ENCODE measurements around the gene RFTN1.
A peak's percentile ranks its signal among the peaks of the same experiment; 100 is the strongest.

Gene RFTN1

DNA sequence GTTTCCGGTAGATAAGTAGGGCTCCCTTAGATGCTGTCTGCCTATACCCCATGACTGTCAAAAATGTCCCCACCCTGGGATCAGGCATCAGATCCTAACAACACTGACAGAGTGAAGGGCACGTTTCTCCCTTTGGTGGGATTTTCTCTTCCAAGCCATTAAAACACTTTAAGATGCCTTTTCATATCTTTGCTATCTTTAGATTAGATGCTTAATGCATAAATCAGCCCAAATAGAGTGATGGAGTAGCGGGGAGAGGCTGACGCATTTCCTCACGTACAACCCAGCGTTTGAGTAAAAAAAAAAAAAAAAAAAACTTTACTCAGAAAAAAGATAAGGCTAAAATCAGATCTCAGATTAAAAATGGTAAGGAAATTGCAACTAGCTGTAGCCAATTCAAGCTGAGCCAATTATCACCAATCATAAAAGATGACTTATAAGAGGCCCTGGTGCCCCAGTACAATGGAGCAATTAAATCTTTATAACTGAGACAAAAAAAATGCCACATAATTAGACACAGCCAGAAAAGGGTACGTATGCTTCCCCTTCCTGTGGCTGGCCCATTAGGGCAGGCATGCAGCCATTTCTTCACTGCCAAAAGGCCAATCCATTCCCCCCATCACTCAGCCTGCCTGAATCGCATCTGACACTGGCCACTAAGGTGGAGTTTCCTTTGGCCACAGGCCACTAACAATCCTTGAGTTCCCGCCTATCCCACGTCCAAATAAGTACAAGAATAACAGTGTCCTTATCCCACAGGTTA is 45.0 kb downstream of the RFTN1 start:
- peaks cover 98% of the 10 kb centered on the region for H3K36me3 ChIP-seq (ENCODE audit: control insufficient read depth, low read length)
- H3K27ac ChIP-seq (ENCODE audit: low read depth, low read length), result peak overlapping the region; percentile 51
- H3K4me1 ChIP-seq (ENCODE audit: control insufficient read depth, low read length), result peaks cover 99% of the 10 kb centered on the region
- peaks cover 11% of the 10 kb centered on the region for H4K20me1 ChIP-seq (ENCODE audit: control insufficient read depth, insufficient read depth, low read depth, low read length)
- peak overlapping the region; percentile 36 for H3K4me3 ChIP-seq (ENCODE audit: low read length)
- H3K27me3 ChIP-seq (ENCODE audit: control insufficient read depth, low read length), result no peaks in the 10 kb centered on the region
- peak overlapping the region; percentile 51 for H3K4me2 ChIP-seq (ENCODE audit: low read length)
- H3K9me3 ChIP-seq (ENCODE audit: control insufficient read depth, insufficient read depth, low read length), result no peaks in the 10 kb centered on the region
- peaks cover 100% of the 10 kb centered on the region for H3K79me2 ChIP-seq (ENCODE audit: control insufficient read depth, low read length)
- H3F3A ChIP-seq (ENCODE audit: control insufficient read depth, insufficient read depth), result peaks cover 16% of the 10 kb centered on the region
- no peaks in the 10 kb centered on the region for H3K9me2 ChIP-seq (replicated peaks; ENCODE audit: control insufficient read depth, low read length)
- TF ChIP-seq EZH2phosphoT487 (IDR thresholded peaks at IDR 0.05; ENCODE audit: borderline replicate concordance, low read length), result no peak
- TF ChIP-seq, protein P1, sequence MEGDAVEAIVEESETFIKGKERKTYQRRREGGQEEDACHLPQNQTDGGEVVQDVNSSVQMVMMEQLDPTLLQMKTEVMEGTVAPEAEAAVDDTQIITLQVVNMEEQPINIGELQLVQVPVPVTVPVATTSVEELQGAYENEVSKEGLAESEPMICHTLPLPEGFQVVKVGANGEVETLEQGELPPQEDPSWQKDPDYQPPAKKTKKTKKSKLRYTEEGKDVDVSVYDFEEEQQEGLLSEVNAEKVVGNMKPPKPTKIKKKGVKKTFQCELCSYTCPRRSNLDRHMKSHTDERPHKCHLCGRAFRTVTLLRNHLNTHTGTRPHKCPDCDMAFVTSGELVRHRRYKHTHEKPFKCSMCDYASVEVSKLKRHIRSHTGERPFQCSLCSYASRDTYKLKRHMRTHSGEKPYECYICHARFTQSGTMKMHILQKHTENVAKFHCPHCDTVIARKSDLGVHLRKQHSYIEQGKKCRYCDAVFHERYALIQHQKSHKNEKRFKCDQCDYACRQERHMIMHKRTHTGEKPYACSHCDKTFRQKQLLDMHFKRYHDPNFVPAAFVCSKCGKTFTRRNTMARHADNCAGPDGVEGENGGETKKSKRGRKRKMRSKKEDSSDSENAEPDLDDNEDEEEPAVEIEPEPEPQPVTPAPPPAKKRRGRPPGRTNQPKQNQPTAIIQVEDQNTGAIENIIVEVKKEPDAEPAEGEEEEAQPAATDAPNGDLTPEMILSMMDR (IDR thresholded peaks at IDR 0.05; ENCODE audit: low read depth, low read length, poor library complexity, severe bottlenecking), result no peak

DNA sequence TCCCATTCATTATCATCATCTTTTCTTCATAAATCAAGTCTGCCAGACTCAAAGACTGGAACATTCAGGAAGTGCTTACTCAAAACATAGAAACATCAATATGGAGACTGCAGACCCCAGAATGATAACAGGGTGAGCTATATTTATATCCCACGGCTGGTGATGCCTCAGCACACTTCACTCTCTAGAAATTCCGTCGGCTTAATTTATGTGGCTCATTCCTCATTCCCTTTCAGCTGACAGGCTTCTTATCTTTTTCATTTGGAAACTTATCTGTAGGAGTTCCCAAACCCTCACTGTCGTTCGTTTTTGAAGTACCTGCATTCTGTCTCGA is 45.5 kb downstream of the RFTN1 start:
- H3K36me3 ChIP-seq (ENCODE audit: control insufficient read depth, low read length), result peaks cover 97% of the 10 kb centered on the region
- H3K4me2 ChIP-seq (ENCODE audit: low read length), result peak overlapping the region; percentile 51
- H3K9me2 ChIP-seq (replicated peaks; ENCODE audit: control insufficient read depth, low read length), result no peaks in the 10 kb centered on the region
- TF ChIP-seq, protein P1 (IDR thresholded peaks at IDR 0.05; ENCODE audit: low read depth, low read length, poor library complexity, severe bottlenecking), result no peak
- peak overlapping the region; percentile 36 for H3K4me3 ChIP-seq (ENCODE audit: low read length)
- H3K9me3 ChIP-seq (ENCODE audit: control insufficient read depth, insufficient read depth, low read length), result no peaks in the 10 kb centered on the region
- H3K79me2 ChIP-seq (ENCODE audit: control insufficient read depth, low read length), result peaks cover 100% of the 10 kb centered on the region
- peaks cover 11% of the 10 kb centered on the region for H4K20me1 ChIP-seq (ENCODE audit: control insufficient read depth, insufficient read depth, low read depth, low read length)
- peaks cover 21% of the 10 kb centered on the region for H3F3A ChIP-seq (ENCODE audit: control insufficient read depth, insufficient read depth)
- peak overlapping the region; percentile 51 for H3K27ac ChIP-seq (ENCODE audit: low read depth, low read length)
- peaks cover 99% of the 10 kb centered on the region for H3K4me1 ChIP-seq (ENCODE audit: control insufficient read depth, low read length)
- H3K27me3 ChIP-seq (ENCODE audit: control insufficient read depth, low read length), result no peaks in the 10 kb centered on the region

DNA sequence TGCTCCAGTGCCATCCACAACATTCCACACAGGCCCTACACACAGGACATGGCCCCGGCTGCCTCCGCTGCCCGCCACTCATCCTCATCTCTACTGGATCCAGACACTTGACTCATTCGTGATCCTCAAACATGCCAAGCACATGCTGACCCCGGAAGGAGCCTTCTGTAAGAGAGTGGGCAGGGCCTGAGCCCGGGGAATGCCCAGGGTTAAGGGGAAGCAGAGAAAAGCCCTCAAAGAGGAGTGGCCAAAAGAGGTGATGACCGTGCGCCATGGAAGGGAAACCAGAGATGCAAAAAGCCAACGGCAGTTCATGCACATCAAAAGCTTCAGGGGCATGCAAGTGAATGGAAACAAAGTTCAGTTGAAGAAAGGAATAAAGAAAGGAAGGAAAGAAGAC is 46.1 kb downstream of the RFTN1 start:
- Histone ChIP-seq H3F3A (ENCODE audit: control insufficient read depth, insufficient read depth) (peaks cover 24% of the 10 kb centered on the region), H3K9me2 (replicated peaks; ENCODE audit: control insufficient read depth, low read length) (no peaks in the 10 kb centered on the region), H3K4me2 (ENCODE audit: low read length) (peak overlapping the region; percentile 51), H3K4me1 (ENCODE audit: control insufficient read depth, low read length) (peaks cover 99% of the 10 kb centered on the region), H3K9me3 (ENCODE audit: control insufficient read depth, insufficient read depth, low read length) (no peaks in the 10 kb centered on the region), H3K4me3 (ENCODE audit: low read length) (peak overlapping the region; percentile 36), H4K20me1 (ENCODE audit: control insufficient read depth, insufficient read depth, low read depth, low read length) (peaks cover 11% of the 10 kb centered on the region), H3K79me2 (ENCODE audit: control insufficient read depth, low read length) (peaks cover 100% of the 10 kb centered on the region), H3K27me3 (ENCODE audit: control insufficient read depth, low read length) (no peaks in the 10 kb centered on the region), H3K36me3 (ENCODE audit: control insufficient read depth, low read length) (peaks cover 97% of the 10 kb centered on the region), H3K27ac (ENCODE audit: low read depth, low read length) (peak overlapping the region; percentile 51)
- TF ChIP-seq, protein P1 (IDR thresholded peaks at IDR 0.05; ENCODE audit: low read depth, low read length, poor library complexity, severe bottlenecking), result no peak
- no peak for TF ChIP-seq EZH2phosphoT487 (IDR thresholded peaks at IDR 0.05; ENCODE audit: borderline replicate concordance, low read length)

Data from DOHH2 (cell line).